PC-3 (cell line): Measurements from ENCODE around the gene FZD10. TPM values are rescaled to one million over a fixed set of nuclear protein-coding genes. Genes with fewer than 3 reads are reported as not detected.

Experiments
- ATAC-seq: fragments of 200-7000 bp; cut with Tn5 transposase; 2 replicates; pipeline ENCODE4 v1.9.1; 2020; ENCODE audit warnings: mild to moderate bottlenecking, moderate library complexity
- BruUV-seq: library from RNA; stranded (reverse); fragments of 400-500 nt; replicated peaks from 2 replicates; lab custom pipeline; 2021; lab: Mats Ljungman, UMichigan
- CTCF ChIA-PET: fragments of 300-600 bp; sonication (Branson Sonifier 250); formaldehyde crosslinking; loops from one replicate; lab custom pipeline; 2022; ENCODE audit warnings: antibody characterized with exemption; lab: Charles Lee
- POLR2A ChIA-PET: fragments of 300-600 bp; sonication (Branson Sonifier 250); formaldehyde crosslinking; loops from one replicate; lab custom pipeline; 2022; ENCODE audit warnings: antibody characterized with exemption; ENCODE audit not compliant: unreplicated experiment; lab: Charles Lee
- DNase-seq: peaks from one replicate; pipeline ENCODE4 v3.0.0-alpha.2; 2015
- H2AFZ ChIP-seq: fragments of 300-600 bp; sonication (generic); 2 replicates; pipeline ENCODE4 v1.6.0; 2016; ENCODE audit warnings: antibody characterized with exemption, low read length
- H3F3A ChIP-seq: fragments of 300-600 bp; sonication (generic); one replicate; pipeline ENCODE4 v1.6.0; 2017; ENCODE audit warnings: antibody characterized with exemption, low read length, control low read depth, mild to moderate bottlenecking; ENCODE audit not compliant: unreplicated experiment
- H3K27ac ChIP-seq: fragments of 300-600 bp; sonication (generic); 2 replicates; pipeline ENCODE4 v1.5.1; 2016; ENCODE audit warnings: mild to moderate bottlenecking, low read length
- H3K27me3 ChIP-seq: fragments of 300-600 bp; sonication (generic); 2 replicates; pipeline ENCODE4 v1.6.1; 2016; ENCODE audit warnings: low read length, mixed read lengths
- H3K36me3 ChIP-seq: fragments of 300-600 bp; sonication (generic); 2 replicates; pipeline ENCODE4 v1.6.1; 2016; ENCODE audit warnings: low read depth, mixed run types, low read length, mixed read lengths
- H3K4me1 ChIP-seq: fragments of 300-600 bp; sonication (generic); 2 replicates; pipeline ENCODE4 v1.5.1; 2016; ENCODE audit warnings: low read length; ENCODE audit not compliant: insufficient read depth
- H3K4me2 ChIP-seq: fragments of 300-600 bp; sonication (generic); 2 replicates; pipeline ENCODE4 v1.6.0; 2016; ENCODE audit warnings: low read length
- H3K4me3 ChIP-seq: fragments of 300-600 bp; sonication (generic); 2 replicates; pipeline ENCODE4 v1.5.1; 2016; ENCODE audit warnings: mild to moderate bottlenecking, low read length, mixed read lengths
- H3K79me2 ChIP-seq: fragments of 300-600 bp; sonication (generic); 2 replicates; pipeline ENCODE4 v1.6.1; 2017; ENCODE audit warnings: low read length, mixed read lengths
- H3K9ac ChIP-seq: fragments of 300-600 bp; sonication (generic); 2 replicates; pipeline ENCODE4 v1.6.0; 2016; ENCODE audit warnings: mild to moderate bottlenecking, low read length
- H3K9me2 ChIP-seq: fragments of 300-600 bp; sonication (generic); replicated peaks from 2 replicates; pipeline ENCODE4 v1.6.1; 2016; ENCODE audit warnings: mixed run types, low read length, mixed read lengths
- H3K9me3 ChIP-seq: fragments of 300-600 bp; sonication (generic); 2 replicates; pipeline ENCODE4 v1.6.1; 2016; ENCODE audit warnings: low read length, mixed read lengths
- H4K20me1 ChIP-seq: fragments of 300-600 bp; sonication (generic); 2 replicates; pipeline ENCODE4 v1.6.1; 2016; ENCODE audit warnings: low read length, mixed read lengths
- EZH2 ChIP-seq: fragments of 300-600 bp; sonication (generic); IDR thresholded peaks from one replicate; pipeline ENCODE4 v1.6.1; 2017; ENCODE audit warnings: antibody characterized with exemption, mild to moderate bottlenecking, low read length; ENCODE audit not compliant: unreplicated experiment
- EZH2phosphoT487 ChIP-seq: fragments of 300-600 bp; sonication (generic); IDR thresholded peaks from 2 replicates; pipeline ENCODE4 v1.6.1; 2018; ENCODE audit warnings: mild to moderate bottlenecking, antibody characterized with exemption, low read length, borderline replicate concordance
- intact Hi-C: fragments of 100-400 bp; cut with micrococcal nuclease; formaldehyde crosslinking; loops from 2 replicates; pipeline ENCODE4 v1.9.0; 2023
- total RNA-seq: library from RNA; depleted of rRNA; stranded (reverse); fragments of >200 nt; gene quantifications from 2 replicates; pipeline ENCODE4 v1.2.3, GENCODE V29; 2014
- TF ChIP-seq, protein P1 (sequence below): fragments of 300-600 bp; sonication (generic); conservative IDR thresholded peaks from 2 replicates; pipeline ENCODE4 v1.5.1; 2017; ENCODE audit warnings: antibody characterized with exemption, low read depth, mild to moderate bottlenecking, low read length

The FZD10 gene
- total RNA-seq, 1 experiment from 2014 or later: not detected

DNA sequence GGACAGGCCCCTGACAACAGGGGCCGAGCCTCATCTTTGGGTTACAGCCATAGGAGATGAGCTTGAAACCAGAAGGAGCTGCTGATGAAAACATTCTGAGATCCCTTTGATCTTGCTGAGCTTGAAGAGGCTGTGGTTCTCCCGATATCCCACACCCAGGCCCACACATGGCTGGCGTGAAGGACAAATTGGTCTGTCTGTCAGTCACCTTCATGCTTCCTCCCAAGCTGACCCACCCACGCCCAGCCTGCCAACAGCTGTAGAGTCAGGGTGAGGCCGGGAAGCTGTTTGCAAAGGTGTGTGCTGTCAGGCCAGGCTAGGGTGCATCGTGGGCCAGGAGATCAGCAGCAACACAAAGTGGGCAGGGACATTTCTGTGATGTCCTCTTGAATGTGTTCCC, 43.2 kb downstream of the FZD10 start:
- no peaks in the 10 kb centered on the region for H3K4me1 ChIP-seq
- ChIA-PET POLR2A (no interaction called here), CTCF (no interaction called here)
- H3K27me3 ChIP-seq: peaks cover 20% of the 10 kb centered on the region; the same call in 1 of the 2 replicates
- H3K9me3 ChIP-seq: no peaks in the 10 kb centered on the region
- no peak for DNase-seq
- H3K4me3 ChIP-seq: no peak overlapping the region
- no peak for ATAC-seq
- H3F3A ChIP-seq: no peaks in the 10 kb centered on the region
- no peaks in the 10 kb centered on the region for H4K20me1 ChIP-seq
- no peak overlapping the region for H3K9ac ChIP-seq
- H3K79me2 ChIP-seq: no peaks in the 10 kb centered on the region
- intact Hi-C loops: no loop called here
- no peak overlapping the region for H3K27ac ChIP-seq
- no peak overlapping the region for H3K4me2 ChIP-seq
- H3K9me2 ChIP-seq: no peaks in the 10 kb centered on the region
- TF ChIP-seq EZH2 (no peak), EZH2phosphoT487 (no peak)
- TF ChIP-seq, protein P1, sequence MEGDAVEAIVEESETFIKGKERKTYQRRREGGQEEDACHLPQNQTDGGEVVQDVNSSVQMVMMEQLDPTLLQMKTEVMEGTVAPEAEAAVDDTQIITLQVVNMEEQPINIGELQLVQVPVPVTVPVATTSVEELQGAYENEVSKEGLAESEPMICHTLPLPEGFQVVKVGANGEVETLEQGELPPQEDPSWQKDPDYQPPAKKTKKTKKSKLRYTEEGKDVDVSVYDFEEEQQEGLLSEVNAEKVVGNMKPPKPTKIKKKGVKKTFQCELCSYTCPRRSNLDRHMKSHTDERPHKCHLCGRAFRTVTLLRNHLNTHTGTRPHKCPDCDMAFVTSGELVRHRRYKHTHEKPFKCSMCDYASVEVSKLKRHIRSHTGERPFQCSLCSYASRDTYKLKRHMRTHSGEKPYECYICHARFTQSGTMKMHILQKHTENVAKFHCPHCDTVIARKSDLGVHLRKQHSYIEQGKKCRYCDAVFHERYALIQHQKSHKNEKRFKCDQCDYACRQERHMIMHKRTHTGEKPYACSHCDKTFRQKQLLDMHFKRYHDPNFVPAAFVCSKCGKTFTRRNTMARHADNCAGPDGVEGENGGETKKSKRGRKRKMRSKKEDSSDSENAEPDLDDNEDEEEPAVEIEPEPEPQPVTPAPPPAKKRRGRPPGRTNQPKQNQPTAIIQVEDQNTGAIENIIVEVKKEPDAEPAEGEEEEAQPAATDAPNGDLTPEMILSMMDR: no peak
- no TSS peak for BruUV-seq
- no peaks in the 10 kb centered on the region for H3K36me3 ChIP-seq
- no peak overlapping the region for H2AFZ ChIP-seq

DNA sequence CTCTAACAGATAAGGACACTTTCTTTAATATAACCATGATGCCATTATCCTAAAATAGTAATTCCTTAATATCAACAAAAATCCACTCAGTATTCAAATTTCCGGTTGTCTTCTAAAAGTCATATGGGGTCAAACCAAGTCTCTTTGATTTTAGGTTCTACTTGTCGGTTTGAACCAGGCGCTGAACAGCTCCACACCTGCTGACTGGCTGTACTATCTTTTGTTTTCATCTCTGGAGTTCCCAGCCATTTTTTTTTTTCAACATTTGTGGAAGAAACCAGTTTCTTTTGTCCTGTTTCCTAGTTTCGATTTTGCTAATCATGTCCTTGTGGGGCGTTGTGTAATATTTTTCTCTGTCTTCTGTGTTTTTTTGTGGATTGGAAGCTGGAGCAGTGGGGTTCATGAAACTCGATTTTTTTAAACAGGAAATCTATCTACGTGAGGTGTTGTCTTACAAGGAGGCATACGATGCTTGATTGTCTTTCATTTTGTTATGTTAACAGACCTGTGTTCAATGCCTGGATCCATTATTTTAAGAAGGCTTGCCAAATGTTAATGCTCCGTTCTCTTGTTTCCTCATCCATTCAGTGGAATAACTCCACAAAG, 50.2 kb downstream of the FZD10 start:
- POLR2A ChIA-PET: no interaction called here
- Histone ChIP-seq H3K27me3 (peaks cover 4% of the 10 kb centered on the region; the same call in 1 of the 2 replicates), H3K4me3 (no peak overlapping the region), H3F3A (no peaks in the 10 kb centered on the region), H3K4me1 (no peaks in the 10 kb centered on the region), H3K4me2 (no peak overlapping the region), H2AFZ (no peak overlapping the region), H3K9me2 (no peaks in the 10 kb centered on the region), H4K20me1 (no peaks in the 10 kb centered on the region), H3K79me2 (no peaks in the 10 kb centered on the region), H3K9ac (no peak overlapping the region), H3K9me3 (no peaks in the 10 kb centered on the region), H3K36me3 (no peaks in the 10 kb centered on the region), H3K27ac (no peak overlapping the region)
- TF ChIP-seq EZH2: no peak
- TF ChIP-seq, protein P1: no peak
- TF ChIP-seq EZH2phosphoT487: no peak
- DNase-seq: no peak
- intact Hi-C loops: no loop called here
- CTCF ChIA-PET: no interaction called here
- no TSS peak for BruUV-seq
- no peak for ATAC-seq

DNA sequence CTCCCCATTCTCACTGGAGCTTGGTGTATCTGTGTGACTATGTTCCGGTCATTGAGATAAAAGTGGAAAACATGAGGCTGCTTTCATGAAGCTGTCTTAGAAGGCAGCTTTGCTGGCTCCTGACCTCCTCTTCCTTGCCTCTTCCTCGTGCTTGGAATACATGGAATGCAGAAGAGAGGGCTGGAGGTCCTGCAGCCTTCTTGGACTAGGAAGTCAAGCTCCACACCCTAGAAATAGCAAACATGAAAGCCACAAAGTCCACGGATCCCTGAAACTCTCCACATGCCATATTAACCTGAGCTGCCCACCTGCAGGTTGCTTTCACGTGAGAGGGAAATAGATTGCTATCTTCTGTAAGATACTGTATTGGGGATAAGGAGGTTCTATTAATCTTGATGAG, 51.0 kb downstream of the FZD10 start:
- TF ChIP-seq, protein P1: no peak
- TF ChIP-seq EZH2 (no peak), EZH2phosphoT487 (no peak)
- no peaks in the 10 kb centered on the region for H3K9me3 ChIP-seq
- no peaks in the 10 kb centered on the region for H3K79me2 ChIP-seq
- H3F3A ChIP-seq: no peaks in the 10 kb centered on the region
- peaks cover 4% of the 10 kb centered on the region; the same call in 1 of the 2 replicates for H3K27me3 ChIP-seq
- intact Hi-C loops: no loop called here
- CTCF ChIA-PET: no interaction called here
- H3K4me3 ChIP-seq: no peak overlapping the region
- ATAC-seq (no peak), DNase-seq (no peak)
- no TSS peak for BruUV-seq
- H3K4me2 ChIP-seq: no peak overlapping the region
- no peaks in the 10 kb centered on the region for H3K36me3 ChIP-seq
- no peaks in the 10 kb centered on the region for H4K20me1 ChIP-seq
- POLR2A ChIA-PET: no interaction called here
- no peak overlapping the region for H3K27ac ChIP-seq
- H3K4me1 ChIP-seq: no peaks in the 10 kb centered on the region
- H3K9me2 ChIP-seq: no peaks in the 10 kb centered on the region
- no peak overlapping the region for H2AFZ ChIP-seq
- no peak overlapping the region for H3K9ac ChIP-seq
